CD4-positive, alpha-beta T cell (primary cell): ENCODE measurements around the gene CACNB2. TPM values are rescaled to one million over a fixed set of nuclear protein-coding genes. Genes with fewer than 3 reads are reported as not detected.

Experiments
- ATAC-seq: fragments of 200-7000 bp; cut with Tn5 transposase; one replicate; pipeline ENCODE4 v1.10.0; 2022; ENCODE audit warnings: mild to moderate bottlenecking; ENCODE audit not compliant: poor library complexity
- CTCF ChIA-PET: fragments of 350-600 bp; sonication (Branson Sonifier 250); formaldehyde crosslinking; loops from one replicate; lab custom pipeline; 2021; ENCODE audit warnings: antibody characterized with exemption, inconsistent platforms; lab: Charles Lee
- POLR2A ChIA-PET: fragments of 350-600 bp; sonication (Branson Sonifier 250); formaldehyde crosslinking; loops from one replicate; lab custom pipeline; 2021; ENCODE audit warnings: antibody characterized with exemption, inconsistent platforms; lab: Charles Lee
- DNase-seq, 14 experiments: peaks; one replicate each; pipeline ENCODE4 v3.0.0-alpha.2; 2013 to 2020; ENCODE audit warnings: mixed read lengths in 2 of 14
- H3K27ac ChIP-seq, 2 donors: one replicate each; pipeline versions ENCODE4 v1.5.1 to v1.7.0; 2013; ENCODE audit warnings: low read length in 2 of 2, low read depth in 1 of 2, mild to moderate bottlenecking in 1 of 2
- H3K27me3 ChIP-seq, 2 experiments: 1 replicate in 1 of 2; 2 replicates in 1 of 2; pipeline versions ENCODE4 v1.6.1 to v1.7.0; 2013; ENCODE audit warnings: low read length in 2 of 2, control low read depth in 1 of 2, mild to moderate bottlenecking in 1 of 2, moderate library complexity in 1 of 2; ENCODE audit not compliant: insufficient read depth in 2 of 2, control insufficient read depth in 1 of 2
- H3K36me3 ChIP-seq: one replicate; pipeline ENCODE4 v1.6.1; 2013; ENCODE audit warnings: low read length, control low read depth; ENCODE audit not compliant: insufficient read depth
- H3K4me1 ChIP-seq: one replicate; pipeline ENCODE4 v1.6.1; 2013; ENCODE audit warnings: low read length, control low read depth; ENCODE audit not compliant: insufficient read depth
- H3K4me3 ChIP-seq: one replicate; pipeline ENCODE4 v1.5.1; 2013; ENCODE audit warnings: mild to moderate bottlenecking, low read length, moderate library complexity
- H3K9me3 ChIP-seq, 2 experiments: 1 replicate in 1 of 2; 2 replicates in 1 of 2; pipeline versions ENCODE4 v1.6.1 to v1.7.0; 2013; ENCODE audit warnings: low read length in 2 of 2, mild to moderate bottlenecking in 2 of 2, control low read depth in 1 of 2, moderate library complexity in 1 of 2; ENCODE audit not compliant: control insufficient read depth in 1 of 2, insufficient read depth in 1 of 2
- H3K27ac Mint-ChIP-seq: one replicate; pipeline ENCODE4 v1.8.0; 2020; ENCODE audit warnings: mixed read lengths
- H3K27me3 Mint-ChIP-seq: one replicate; pipeline ENCODE4 v1.8.0; 2021; ENCODE audit warnings: mixed read lengths
- H3K36me3 Mint-ChIP-seq: one replicate; pipeline ENCODE4 v1.8.0; 2021; ENCODE audit warnings: low read depth, mixed read lengths
- H3K4me1 Mint-ChIP-seq: one replicate; pipeline ENCODE4 v1.8.0; 2021; ENCODE audit warnings: low read depth, mixed read lengths
- H3K4me3 Mint-ChIP-seq: one replicate; pipeline ENCODE4 v1.8.0; 2020; ENCODE audit warnings: mild to moderate bottlenecking, mixed read lengths
- H3K9me3 Mint-ChIP-seq: one replicate; pipeline ENCODE4 v1.8.0; 2020; ENCODE audit warnings: mixed read lengths
- intact Hi-C, 2 experiments: fragments of 100-400 bp; cut with DNase I in 1 of 2; cut with micrococcal nuclease in 1 of 2; formaldehyde crosslinking; loops; one replicate each; pipeline versions ENCODE4 v1.15.1 to v1.9.0; 2023 to 2025; cut with DNase I, micrococcal nuclease
- total RNA-seq, 174 experiments: library from RNA in 2 of 174; stranded (reverse) in 2 of 174; gene quantifications; one replicate each; pipeline ENCODE4 v1.2.3 and lab custom pipeline; 2021 to 2026
- TF ChIP-seq, protein P1 (sequence below): fragments of 200-600 bp; IDR thresholded peaks from one replicate; pipeline ENCODE4 v1.8.0; 2022; ENCODE audit warnings: antibody characterized with exemption, mild to moderate bottlenecking

The CACNB2 gene
- total RNA-seq, 2 experiments from 2014 or later = 0.34 TPM; not detected in 1

- TF ChIP-seq, protein P1, sequence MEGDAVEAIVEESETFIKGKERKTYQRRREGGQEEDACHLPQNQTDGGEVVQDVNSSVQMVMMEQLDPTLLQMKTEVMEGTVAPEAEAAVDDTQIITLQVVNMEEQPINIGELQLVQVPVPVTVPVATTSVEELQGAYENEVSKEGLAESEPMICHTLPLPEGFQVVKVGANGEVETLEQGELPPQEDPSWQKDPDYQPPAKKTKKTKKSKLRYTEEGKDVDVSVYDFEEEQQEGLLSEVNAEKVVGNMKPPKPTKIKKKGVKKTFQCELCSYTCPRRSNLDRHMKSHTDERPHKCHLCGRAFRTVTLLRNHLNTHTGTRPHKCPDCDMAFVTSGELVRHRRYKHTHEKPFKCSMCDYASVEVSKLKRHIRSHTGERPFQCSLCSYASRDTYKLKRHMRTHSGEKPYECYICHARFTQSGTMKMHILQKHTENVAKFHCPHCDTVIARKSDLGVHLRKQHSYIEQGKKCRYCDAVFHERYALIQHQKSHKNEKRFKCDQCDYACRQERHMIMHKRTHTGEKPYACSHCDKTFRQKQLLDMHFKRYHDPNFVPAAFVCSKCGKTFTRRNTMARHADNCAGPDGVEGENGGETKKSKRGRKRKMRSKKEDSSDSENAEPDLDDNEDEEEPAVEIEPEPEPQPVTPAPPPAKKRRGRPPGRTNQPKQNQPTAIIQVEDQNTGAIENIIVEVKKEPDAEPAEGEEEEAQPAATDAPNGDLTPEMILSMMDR = no peak
- Histone ChIP-seq H3K4me1 (no peaks in the 10 kb centered on the region), H3K9me3 (no peaks in the 10 kb centered on the region), H3K4me3 (no peak overlapping the region), H3K36me3 (no peaks in the 10 kb centered on the region), H3K27me3 (no peaks in the 10 kb centered on the region), H3K27ac (no peak overlapping the region)
- no peaks in the 10 kb centered on the region for H3K9me3 Mint-ChIP-seq
- no peak overlapping the region for H3K27ac Mint-ChIP-seq
- DNase-seq = no peak
- H3K4me3 Mint-ChIP-seq = no peak overlapping the region
- no peaks in the 10 kb centered on the region for H3K36me3 Mint-ChIP-seq
- peaks cover 26% of the 10 kb centered on the region for H3K27me3 Mint-ChIP-seq
- CTCF ChIA-PET = no interaction called here
- intact Hi-C loops = no loop called here
- POLR2A ChIA-PET = no interaction called here
- H3K4me1 Mint-ChIP-seq = no peaks in the 10 kb centered on the region
- no peak for ATAC-seq
Observed at GRCh38 chr10:18500576-18500975, 360.4 kb downstream of the CACNB2 start.

DNA sequence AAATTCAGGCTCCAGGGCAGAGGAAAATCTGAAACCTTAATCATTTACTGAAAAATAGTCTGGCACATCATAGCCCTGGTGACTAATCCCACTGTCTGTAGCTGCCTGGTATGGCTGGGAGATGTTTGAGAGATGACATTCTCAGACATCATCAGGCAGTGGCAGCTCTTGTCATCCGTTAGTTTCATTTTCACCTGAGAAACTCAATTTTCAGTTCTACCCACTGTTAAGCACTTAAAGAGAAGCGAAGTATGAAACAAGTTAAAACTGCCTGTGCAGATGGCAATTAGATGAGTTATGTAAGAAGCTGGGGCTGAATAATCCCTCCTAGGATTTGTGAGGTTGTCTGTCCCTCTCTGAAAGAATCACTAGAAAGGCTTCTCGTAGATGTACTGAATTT, 361.0 kb downstream of the CACNB2 start:
- peak overlapping the region; percentile 27 for H3K4me3 Mint-ChIP-seq
- peak in 1 of 14 experiments; percentile 7 for DNase-seq

DNA sequence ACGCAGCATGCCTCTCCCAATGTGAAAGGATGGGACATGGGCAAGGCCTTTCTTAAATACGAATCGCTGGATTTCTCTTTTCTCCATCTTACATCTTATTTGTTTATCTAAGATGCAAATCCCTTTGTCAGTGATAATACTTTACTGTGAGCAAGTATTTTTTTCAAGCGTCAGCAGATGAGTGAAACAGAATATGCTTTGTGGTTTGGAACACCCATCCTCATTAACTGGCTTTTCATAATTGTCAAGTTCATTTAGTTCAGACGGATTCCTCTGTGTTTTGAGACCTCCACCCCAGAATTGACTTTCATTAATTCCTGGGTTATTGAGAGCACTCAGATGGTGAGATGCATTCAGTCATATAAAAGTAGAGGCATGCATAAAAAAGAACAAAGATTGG, 361.4 kb downstream of the CACNB2 start:
- Histone ChIP-seq H3K4me3 (no peak overlapping the region), H3K9me3 (no peaks in the 10 kb centered on the region), H3K27me3 (no peaks in the 10 kb centered on the region), H3K27ac (no peak overlapping the region), H3K4me1 (no peaks in the 10 kb centered on the region), H3K36me3 (no peaks in the 10 kb centered on the region)
- ATAC-seq (no peak), DNase-seq (no peak)
- Mint-ChIP-seq H3K9me3 (no peaks in the 10 kb centered on the region), H3K36me3 (no peaks in the 10 kb centered on the region), H3K4me1 (no peaks in the 10 kb centered on the region), H3K27me3 (peaks cover 31% of the 10 kb centered on the region), H3K4me3 (peak overlapping the region; percentile 27), H3K27ac (no peak overlapping the region)
- TF ChIP-seq, protein P1 = no peak
- ChIA-PET CTCF (no interaction called here), POLR2A (no interaction called here)
- intact Hi-C loops = no loop called here

More for the DNA sequence above, 361.0 kb downstream of the CACNB2 start:
- Histone ChIP-seq H3K4me3 (no peak overlapping the region), H3K27ac (no peak overlapping the region), H3K27me3 (no peaks in the 10 kb centered on the region), H3K4me1 (no peaks in the 10 kb centered on the region), H3K36me3 (no peaks in the 10 kb centered on the region), H3K9me3 (no peaks in the 10 kb centered on the region)
- TF ChIP-seq, protein P1 = no peak
- peaks cover 31% of the 10 kb centered on the region for H3K27me3 Mint-ChIP-seq
- H3K27ac Mint-ChIP-seq = no peak overlapping the region
- ChIA-PET CTCF (no interaction called here), POLR2A (no interaction called here)
- no peaks in the 10 kb centered on the region for H3K4me1 Mint-ChIP-seq
- H3K9me3 Mint-ChIP-seq = no peaks in the 10 kb centered on the region
- no peaks in the 10 kb centered on the region for H3K36me3 Mint-ChIP-seq
- no peak for ATAC-seq
- intact Hi-C loops = no loop called here
